Bronchial epithelial cell (primary cell): ENCODE data around the gene FAM83C. TPM values are rescaled to one million over a fixed set of nuclear protein-coding genes. Genes with fewer than 3 reads are reported as not detected.

ENCODE experiments used
- DNase-seq: peaks from one replicate; pipeline ENCODE4 v3.0.0-alpha.2; 2010; ENCODE audit warnings: low read depth
- FAIRE-seq: peaks from 2 replicates; lab custom pipeline; 2011; peaks lifted over from hg19 to GRCh38; lab: Jason Lieb, UNC
- H3K27me3 ChIP-seq: 2 replicates; pipeline ENCODE4 v1.5.1; 2011; ENCODE audit warnings: low read length; ENCODE audit not compliant: control insufficient read depth, insufficient read depth
- H3K36me3 ChIP-seq: 2 replicates; pipeline ENCODE4 v1.5.1; 2011; ENCODE audit warnings: low read length; ENCODE audit not compliant: control insufficient read depth, insufficient read depth
- H3K4me3 ChIP-seq: 2 replicates; pipeline ENCODE4 v1.5.1; 2011; ENCODE audit warnings: mild to moderate bottlenecking, low read depth, low read length, control low read depth
- CTCF ChIP-seq: IDR thresholded peaks from 2 replicates; pipeline ENCODE4 v1.5.1; 2011; ENCODE audit warnings: mild to moderate bottlenecking, moderate library complexity, low read length, control low read depth, inconsistent platforms; ENCODE audit not compliant: insufficient read depth, severe bottlenecking
- total RNA-seq: library from RNA; depleted of rRNA; stranded (reverse); fragments of >200 nt; gene quantifications from 2 replicates; pipeline ENCODE4 v1.2.1, GENCODE V29; 2014

FAM83C gene
- total RNA-seq, 1 donor from 2014 or later = 0.26 TPM

- H3K27me3 ChIP-seq = no peaks in the 10 kb centered on the region
- H3K36me3 ChIP-seq = peaks cover 31% of the 10 kb centered on the region
- FAIRE-seq (no peak), DNase-seq (no peak)
- TF ChIP-seq CTCF = no peak
- no peak overlapping the region for H3K4me3 ChIP-seq
Observed at GRCh38 chr20:35280523-35280922, 11.7 kb downstream of the FAM83C start.

- Histone ChIP-seq H3K4me3 (no peak overlapping the region), H3K27me3 (no peaks in the 10 kb centered on the region), H3K36me3 (peaks cover 31% of the 10 kb centered on the region)
- DNase-seq = no peak
- TF ChIP-seq CTCF = no peak
- FAIRE-seq = no peak
Observed at GRCh38 chr20:35279533-35280174, 12.6 kb downstream of the FAM83C start.

GRCh38 chr20:35279040-35279439 is 13.2 kb downstream of the FAM83C start:
- no peak overlapping the region for H3K4me3 ChIP-seq
- no peak for FAIRE-seq
- DNase-seq = peak; percentile 35
- no peaks in the 10 kb centered on the region for H3K27me3 ChIP-seq
- H3K36me3 ChIP-seq = peaks cover 31% of the 10 kb centered on the region
- TF ChIP-seq CTCF = no peak

GRCh38 chr20:35277531-35278395 is 14.5 kb downstream of the FAM83C start, which contains the start of gene MMP24OS:
Gene MMP24OS, minus strand, starts transcription at chr20:35278122. Its CDS starts 193 bp downstream, at chr20:35277929.
- Histone ChIP-seq H3K36me3 (peaks cover 28% of the 10 kb centered on the region), H3K27me3 (no peaks in the 10 kb centered on the region), H3K4me3 (peak within 1 kb of the TSS; percentile 46)
- FAIRE-seq (no peak), DNase-seq (peak; percentile 73)
- peak; percentile 43 for TF ChIP-seq CTCF

- TF ChIP-seq CTCF = no peak
- Histone ChIP-seq H3K27me3 (no peaks in the 10 kb centered on the region), H3K36me3 (peaks cover 26% of the 10 kb centered on the region), H3K4me3 (peak overlapping the region; percentile 46)
- FAIRE-seq (no peak), DNase-seq (no peak)
Observed at GRCh38 chr20:35277127-35277526, 15.1 kb downstream of the FAM83C start.
